Middle frontal gyrus (tissue), 1 donor: Measurements from ENCODE around the gene INHBE.

Experiments
- DNase-seq: peaks from one replicate; pipeline ENCODE4 v3.0.0-alpha.2; 2015; ENCODE audit warnings: low spot score; ENCODE audit errors: extremely low spot score

Gene INHBE

GRCh38 chr12:57460841-57461275, 5.8 kb downstream of the INHBE start:
- DNase-seq = no peak

GRCh38 chr12:57461276-57461916, 6.3 kb downstream of the INHBE start:
- no peak for DNase-seq

GRCh38 chr12:57461917-57462250, 6.8 kb downstream of the INHBE start:
- no peak for DNase-seq

- peak; percentile 53 for DNase-seq
Observed at GRCh38 chr12:57462251-57462911, 7.3 kb downstream of the INHBE start.

- DNase-seq = no peak
Observed at GRCh38 chr12:57462912-57463253, 7.8 kb downstream of the INHBE start.

- DNase-seq = no peak
Observed at GRCh38 chr12:57464569-57464968, 9.5 kb downstream of the INHBE start.

- DNase-seq = no peak
Observed at GRCh38 chr12:57465030-57465746, 10.1 kb downstream of the INHBE start.

GRCh38 chr12:57465747-57466505, 10.8 kb downstream of the INHBE start:
- no peak for DNase-seq

- no peak for DNase-seq
Observed at GRCh38 chr12:57467212-57467874, 12.2 kb downstream of the INHBE start.

- DNase-seq = no peak
Observed at GRCh38 chr12:57467915-57468314, 12.8 kb downstream of the INHBE start.

- no peak for DNase-seq
Observed at GRCh38 chr12:57469296-57470164, 14.4 kb downstream of the INHBE start.

- DNase-seq = no peak
Observed at GRCh38 chr12:57470286-57470969, 15.3 kb downstream of the INHBE start.

GRCh38 chr12:57470970-57471656, 16.0 kb downstream of the INHBE start:
- no peak for DNase-seq

- DNase-seq = no peak
Observed at GRCh38 chr12:57471661-57472060, 16.6 kb downstream of the INHBE start.

- no peak for DNase-seq
Observed at GRCh38 chr12:57472391-57472790, 17.3 kb downstream of the INHBE start.

- no peak for DNase-seq
Observed at GRCh38 chr12:57473392-57473791, 18.3 kb downstream of the INHBE start.

GRCh38 chr12:57473886-57474285, 18.8 kb downstream of the INHBE start:
- no peak for DNase-seq

GRCh38 chr12:57474430-57474829, 19.3 kb downstream of the INHBE start:
- DNase-seq = no peak

GRCh38 chr12:57474862-57475261, 19.8 kb downstream of the INHBE start:
- no peak for DNase-seq
